K562 (cell line): ENCODE data around the gene TULP1. TPM values are rescaled to one million over a fixed set of nuclear protein-coding genes. Genes with fewer than 3 reads are reported as not detected.

Source experiments
- BRCA1 ChIP-seq, 2 experiments: fragments of 450-650 bp in 1 of 2; sonication (generic) in 1 of 2; formaldehyde crosslinking in 1 of 2; IDR thresholded peaks; 2 replicates each; pipeline versions ENCODE4 v1.5.0 to v1.6.1; 2017 to 2020; ENCODE audit warnings: mild to moderate bottlenecking in 1 of 2, missing genetic modification reagents in 1 of 2
- CCAR2 ChIP-seq: fragments of 200-400 bp; formaldehyde crosslinking; IDR thresholded peaks from 2 replicates; pipeline ENCODE4 v1.6.1; 2017; ENCODE audit warnings: mild to moderate bottlenecking, low read depth, low read length
- GATAD2B ChIP-seq: fragments of 450-650 bp; IDR thresholded peaks from 2 replicates; pipeline ENCODE4 v1.6.1; 2017; ENCODE audit warnings: mild to moderate bottlenecking, borderline replicate concordance
- SIN3A ChIP-seq, 2 experiments: fragments of 150-350 bp in 1 of 2; IDR thresholded peaks; 2 replicates each; pipeline ENCODE4 v1.6.1; 2011 to 2016; ENCODE audit warnings: borderline replicate concordance in 2 of 2, low read depth in 2 of 2, low read length in 2 of 2, mild to moderate bottlenecking in 2 of 2, moderate library complexity in 2 of 2; ENCODE audit not compliant: control insufficient read depth in 1 of 2
- SMAD4 ChIP-seq: fragments of 250-450 bp; sonication (Bioruptor Pico); conservative IDR thresholded peaks from 2 replicates; pipeline ENCODE4 v1.8.0; 2021; ENCODE audit warnings: inconsistent platforms, mild to moderate bottlenecking, moderate library complexity
- SMC3 ChIP-seq: conservative IDR thresholded peaks from 2 replicates; pipeline ENCODE4 v1.6.1; 2011; ENCODE audit warnings: low read depth, low read length, improper control_type of control experiment; ENCODE audit not compliant: insufficient read depth
- SPI1 ChIP-seq: IDR thresholded peaks from 2 replicates; pipeline ENCODE4 v1.6.1; 2011; ENCODE audit warnings: low read depth, low read length, control low read depth, borderline replicate concordance
- ZNF76 ChIP-seq: fragments of 250-450 bp; sonication (Bioruptor Pico); IDR thresholded peaks from 2 replicates; pipeline ENCODE4 v1.4.0; 2020; ENCODE audit warnings: mild to moderate bottlenecking, moderate library complexity, borderline replicate concordance
- polyA plus RNA-seq, 8 experiments: library from polyadenylated mRNA; depleted of rRNA in 4 of 8; stranded (reverse) in 5 of 8; unstranded in 3 of 8; fragments of >200 nt; fragmentation: Nextera tagmentation in 2 of 8; fragmentation: Illumina TruSeq in 1 of 8; extraction: Ambion mirVana in 2 of 8; extraction: Trizol in 1 of 8; gene quantifications; 2 replicates each; pipeline versions ENCODE4 v1.2.1 to v1.2.3, GENCODE V29; 2011 to 2014; ENCODE audit warnings: inconsistent platforms in 1 of 8, missing spikeins in 1 of 8
- total RNA-seq, 7 experiments: library from RNA; depleted of rRNA in 6 of 7; stranded (reverse); fragments of >200 nt in 6 of 7; fragmentation: Illumina TruSeq in 2 of 7; extraction: Trizol in 2 of 7; gene quantifications; 2 replicates each; pipeline versions ENCODE4 v1.2.1 to v1.2.3, GENCODE V29; 2011 to 2021; ENCODE audit warnings: low replicate concordance in 1 of 7
- TF ChIP-seq, protein P1 (sequence below): fragments of 450-650 bp; IDR thresholded peaks from 2 replicates; pipeline ENCODE4 v1.6.1; 2016; ENCODE audit warnings: mild to moderate bottlenecking, moderate library complexity

Gene TULP1
- total and polyA plus RNA-seq, 9 of the 15 experiments (the other 6 are each of a cell fraction or from before 2014, with no cell fraction given): 0.06 to 0.17 (median 0.09) TPM; not detected in 6

DNA sequence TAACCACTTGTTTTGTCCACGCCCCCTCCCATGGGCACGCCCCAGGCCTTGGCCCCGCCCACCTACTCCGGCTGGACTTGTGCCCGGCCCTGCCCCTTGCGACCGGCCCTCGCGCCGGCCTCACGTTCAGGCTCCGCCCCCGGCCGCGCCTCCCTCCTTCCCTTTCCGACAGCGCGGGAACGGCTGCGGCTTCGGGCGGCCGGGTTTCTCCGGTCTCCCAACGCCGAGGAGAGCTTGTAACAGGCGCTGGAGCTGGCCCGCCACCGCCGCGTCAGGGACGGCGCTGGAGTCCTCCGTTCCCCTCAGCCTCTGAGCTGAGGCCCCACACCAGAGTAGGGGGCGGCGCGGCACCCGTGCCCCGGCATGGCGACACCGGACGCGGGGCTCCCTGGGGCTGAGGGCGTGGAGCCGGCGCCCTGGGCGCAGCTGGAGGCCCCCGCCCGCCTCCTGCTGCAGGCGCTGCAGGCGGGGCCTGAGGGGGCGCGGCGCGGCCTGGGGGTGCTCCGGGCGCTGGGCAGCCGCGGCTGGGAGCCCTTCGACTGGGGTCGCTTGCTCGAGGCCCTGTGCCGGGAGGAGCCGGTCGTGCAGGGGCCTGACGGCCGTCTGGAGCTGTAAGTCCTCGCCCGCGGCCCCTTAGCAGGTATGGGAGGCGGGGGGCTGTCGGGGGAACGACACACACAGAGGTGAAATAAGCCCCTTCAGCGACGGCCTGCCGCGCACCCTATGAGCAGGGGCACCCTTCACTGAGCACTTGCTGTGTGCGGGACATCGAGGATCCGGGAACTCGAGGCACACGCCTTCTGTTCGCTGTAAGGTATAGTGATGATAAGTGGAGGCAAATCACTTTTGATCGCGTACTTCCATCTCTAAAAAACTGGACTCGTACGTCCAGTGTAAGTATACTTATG is 60.3 kb downstream of the TULP1 start, which contains the start of gene FANCE (continued):
- no peak for TF ChIP-seq SMC3
- peak; percentile 68 to 97; a peak in 2 of 4 replicates for TF ChIP-seq SIN3A (IDR thresholded peaks at IDR 0.05; ENCODE audit: borderline replicate concordance in 2 of 2, control insufficient read depth in 1 of 2, low read depth in 2 of 2, low read length in 2 of 2)
- peak; percentile 95 for TF ChIP-seq GATAD2B
- no peak for TF ChIP-seq BRCA1 (IDR thresholded peaks at IDR 0.05)
- 0 out of 2 replicates have a peak, but pooled peaks have one; percentile 41 for TF ChIP-seq BRCA1 (CRISPR knock-in tag; IDR thresholded peaks at IDR 0.05)
- no peak for TF ChIP-seq CCAR2
- TF ChIP-seq ZNF76: no peak
- peak; percentile 73 for TF ChIP-seq SMAD4
- TF ChIP-seq, protein P1, sequence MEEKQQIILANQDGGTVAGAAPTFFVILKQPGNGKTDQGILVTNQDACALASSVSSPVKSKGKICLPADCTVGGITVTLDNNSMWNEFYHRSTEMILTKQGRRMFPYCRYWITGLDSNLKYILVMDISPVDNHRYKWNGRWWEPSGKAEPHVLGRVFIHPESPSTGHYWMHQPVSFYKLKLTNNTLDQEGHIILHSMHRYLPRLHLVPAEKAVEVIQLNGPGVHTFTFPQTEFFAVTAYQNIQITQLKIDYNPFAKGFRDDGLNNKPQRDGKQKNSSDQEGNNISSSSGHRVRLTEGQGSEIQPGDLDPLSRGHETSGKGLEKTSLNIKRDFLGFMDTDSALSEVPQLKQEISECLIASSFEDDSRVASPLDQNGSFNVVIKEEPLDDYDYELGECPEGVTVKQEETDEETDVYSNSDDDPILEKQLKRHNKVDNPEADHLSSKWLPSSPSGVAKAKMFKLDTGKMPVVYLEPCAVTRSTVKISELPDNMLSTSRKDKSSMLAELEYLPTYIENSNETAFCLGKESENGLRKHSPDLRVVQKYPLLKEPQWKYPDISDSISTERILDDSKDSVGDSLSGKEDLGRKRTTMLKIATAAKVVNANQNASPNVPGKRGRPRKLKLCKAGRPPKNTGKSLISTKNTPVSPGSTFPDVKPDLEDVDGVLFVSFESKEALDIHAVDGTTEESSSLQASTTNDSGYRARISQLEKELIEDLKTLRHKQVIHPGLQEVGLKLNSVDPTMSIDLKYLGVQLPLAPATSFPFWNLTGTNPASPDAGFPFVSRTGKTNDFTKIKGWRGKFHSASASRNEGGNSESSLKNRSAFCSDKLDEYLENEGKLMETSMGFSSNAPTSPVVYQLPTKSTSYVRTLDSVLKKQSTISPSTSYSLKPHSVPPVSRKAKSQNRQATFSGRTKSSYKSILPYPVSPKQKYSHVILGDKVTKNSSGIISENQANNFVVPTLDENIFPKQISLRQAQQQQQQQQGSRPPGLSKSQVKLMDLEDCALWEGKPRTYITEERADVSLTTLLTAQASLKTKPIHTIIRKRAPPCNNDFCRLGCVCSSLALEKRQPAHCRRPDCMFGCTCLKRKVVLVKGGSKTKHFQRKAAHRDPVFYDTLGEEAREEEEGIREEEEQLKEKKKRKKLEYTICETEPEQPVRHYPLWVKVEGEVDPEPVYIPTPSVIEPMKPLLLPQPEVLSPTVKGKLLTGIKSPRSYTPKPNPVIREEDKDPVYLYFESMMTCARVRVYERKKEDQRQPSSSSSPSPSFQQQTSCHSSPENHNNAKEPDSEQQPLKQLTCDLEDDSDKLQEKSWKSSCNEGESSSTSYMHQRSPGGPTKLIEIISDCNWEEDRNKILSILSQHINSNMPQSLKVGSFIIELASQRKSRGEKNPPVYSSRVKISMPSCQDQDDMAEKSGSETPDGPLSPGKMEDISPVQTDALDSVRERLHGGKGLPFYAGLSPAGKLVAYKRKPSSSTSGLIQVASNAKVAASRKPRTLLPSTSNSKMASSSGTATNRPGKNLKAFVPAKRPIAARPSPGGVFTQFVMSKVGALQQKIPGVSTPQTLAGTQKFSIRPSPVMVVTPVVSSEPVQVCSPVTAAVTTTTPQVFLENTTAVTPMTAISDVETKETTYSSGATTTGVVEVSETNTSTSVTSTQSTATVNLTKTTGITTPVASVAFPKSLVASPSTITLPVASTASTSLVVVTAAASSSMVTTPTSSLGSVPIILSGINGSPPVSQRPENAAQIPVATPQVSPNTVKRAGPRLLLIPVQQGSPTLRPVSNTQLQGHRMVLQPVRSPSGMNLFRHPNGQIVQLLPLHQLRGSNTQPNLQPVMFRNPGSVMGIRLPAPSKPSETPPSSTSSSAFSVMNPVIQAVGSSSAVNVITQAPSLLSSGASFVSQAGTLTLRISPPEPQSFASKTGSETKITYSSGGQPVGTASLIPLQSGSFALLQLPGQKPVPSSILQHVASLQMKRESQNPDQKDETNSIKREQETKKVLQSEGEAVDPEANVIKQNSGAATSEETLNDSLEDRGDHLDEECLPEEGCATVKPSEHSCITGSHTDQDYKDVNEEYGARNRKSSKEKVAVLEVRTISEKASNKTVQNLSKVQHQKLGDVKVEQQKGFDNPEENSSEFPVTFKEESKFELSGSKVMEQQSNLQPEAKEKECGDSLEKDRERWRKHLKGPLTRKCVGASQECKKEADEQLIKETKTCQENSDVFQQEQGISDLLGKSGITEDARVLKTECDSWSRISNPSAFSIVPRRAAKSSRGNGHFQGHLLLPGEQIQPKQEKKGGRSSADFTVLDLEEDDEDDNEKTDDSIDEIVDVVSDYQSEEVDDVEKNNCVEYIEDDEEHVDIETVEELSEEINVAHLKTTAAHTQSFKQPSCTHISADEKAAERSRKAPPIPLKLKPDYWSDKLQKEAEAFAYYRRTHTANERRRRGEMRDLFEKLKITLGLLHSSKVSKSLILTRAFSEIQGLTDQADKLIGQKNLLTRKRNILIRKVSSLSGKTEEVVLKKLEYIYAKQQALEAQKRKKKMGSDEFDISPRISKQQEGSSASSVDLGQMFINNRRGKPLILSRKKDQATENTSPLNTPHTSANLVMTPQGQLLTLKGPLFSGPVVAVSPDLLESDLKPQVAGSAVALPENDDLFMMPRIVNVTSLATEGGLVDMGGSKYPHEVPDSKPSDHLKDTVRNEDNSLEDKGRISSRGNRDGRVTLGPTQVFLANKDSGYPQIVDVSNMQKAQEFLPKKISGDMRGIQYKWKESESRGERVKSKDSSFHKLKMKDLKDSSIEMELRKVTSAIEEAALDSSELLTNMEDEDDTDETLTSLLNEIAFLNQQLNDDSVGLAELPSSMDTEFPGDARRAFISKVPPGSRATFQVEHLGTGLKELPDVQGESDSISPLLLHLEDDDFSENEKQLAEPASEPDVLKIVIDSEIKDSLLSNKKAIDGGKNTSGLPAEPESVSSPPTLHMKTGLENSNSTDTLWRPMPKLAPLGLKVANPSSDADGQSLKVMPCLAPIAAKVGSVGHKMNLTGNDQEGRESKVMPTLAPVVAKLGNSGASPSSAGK: peak; percentile 88
- no peak for TF ChIP-seq SPI1
